Measurements from ENCODE around the gene GPC5. TPM values are rescaled to one million over a fixed set of nuclear protein-coding genes. Genes with fewer than 3 reads are reported as not detected.

GPC5 gene
- total and polyA plus RNA-seq, 2 experiments from 2014 or later = 0.32 TPM; not detected in 1

DNA sequence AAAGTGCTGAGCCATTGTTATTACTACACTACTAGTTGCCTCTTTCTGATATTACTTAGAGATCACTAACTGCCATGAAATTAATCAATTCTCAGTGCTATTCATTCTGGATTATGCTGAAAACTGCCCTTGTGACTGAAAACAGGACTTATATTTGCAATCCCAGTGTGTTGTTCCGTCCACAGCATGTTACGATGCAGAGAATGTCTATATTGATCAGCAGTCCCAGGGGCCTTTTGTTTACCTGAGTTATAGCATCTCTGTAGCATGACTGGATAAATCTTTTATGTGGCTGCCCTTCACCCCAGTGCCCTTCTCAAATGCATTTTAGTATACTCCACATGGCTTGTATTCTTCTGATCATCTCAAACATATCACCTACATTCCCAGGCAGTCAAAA, 251.0 kb downstream of the GPC5 start:
- Histone ChIP-seq H3K9me2 (ENCODE audit: insufficient read depth) (no peaks in the 10 kb centered on the region), H2AFZ (no peak overlapping the region), H3K27me3 (replicated peaks; ENCODE audit: insufficient read depth) (no peaks in the 10 kb centered on the region), H3F3A (ENCODE audit: insufficient read depth) (no peaks in the 10 kb centered on the region), H3K36me3 (ENCODE audit: low read depth) (no peaks in the 10 kb centered on the region), H3K79me2 (ENCODE audit: insufficient read depth) (no peaks in the 10 kb centered on the region), H4K20me1 (ENCODE audit: insufficient read depth) (no peaks in the 10 kb centered on the region), H3K4me2 (ENCODE audit: unreplicated experiment) (no peak overlapping the region), H3K9ac (no peak overlapping the region), H3K4me1 (ENCODE audit: insufficient read depth) (no peaks in the 10 kb centered on the region), H3K27ac (no peak overlapping the region), H3K4me3 (no peak overlapping the region), H3K9me3 (ENCODE audit: low read depth) (no peaks in the 10 kb centered on the region)
- DNase-seq = no peak
- 51 to 54% methylated on average over 2 of the region's 2 CpGs for WGBS, 2 experiments (ENCODE audit: low coverage in 1 of 2, low lambda C conversion rate in 2 of 2, missing lambda C conversion rate in 2 of 2)
- in situ Hi-C loops (cut with MboI) = no loop called here
- TF ChIP-seq EZH2phosphoT487 (IDR thresholded peaks at IDR 0.05; ENCODE audit: insufficient read depth, low read depth) (no peak), EZH2 (IDR thresholded peaks at IDR 0.05; ENCODE audit: insufficient read depth, poor library complexity, severe bottlenecking) (no peak)

DNA sequence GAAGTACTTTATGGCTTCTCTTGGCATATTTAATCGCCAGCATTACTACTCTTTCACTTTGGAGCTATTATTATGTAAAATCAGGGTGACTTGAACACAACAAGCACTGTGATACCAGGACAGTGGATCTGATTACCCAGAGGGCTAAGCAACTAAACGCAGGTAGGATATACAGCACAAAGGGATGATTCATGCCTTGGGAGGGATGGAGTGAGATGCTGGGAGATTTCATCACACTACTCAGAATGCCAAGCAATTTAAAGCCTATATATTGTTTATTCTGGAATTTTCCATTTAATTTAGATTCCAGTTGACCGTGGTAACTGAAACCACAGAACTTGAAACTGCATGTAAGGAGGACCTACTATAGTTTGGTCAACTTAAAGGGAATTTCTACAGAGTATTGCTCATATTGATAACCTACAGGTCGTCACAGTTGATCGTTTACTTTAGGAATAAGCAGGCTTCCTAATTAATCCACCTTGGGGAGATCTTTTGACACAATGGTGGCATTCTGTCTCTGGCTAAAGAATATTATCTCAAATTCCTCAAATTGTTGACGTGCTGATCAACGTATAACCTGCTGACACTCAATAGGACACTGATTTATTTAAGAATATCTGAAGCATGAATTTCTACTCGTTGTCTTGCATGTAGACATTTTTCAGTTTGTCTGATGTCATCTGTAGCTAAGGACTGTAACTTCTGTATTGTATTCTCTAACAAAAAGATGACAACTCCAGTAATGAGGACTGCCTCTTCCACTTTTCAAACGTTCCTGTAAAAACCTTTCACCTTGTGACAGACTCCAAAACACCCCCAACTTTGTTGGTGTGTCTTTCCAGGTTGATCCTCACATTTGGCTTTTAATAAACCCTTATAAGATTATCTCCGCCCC, 254.2 kb downstream of the GPC5 start:
- Histone ChIP-seq H3K4me2 (ENCODE audit: unreplicated experiment) (no peak overlapping the region), H3K27ac (no peak overlapping the region), H3K4me3 (no peak overlapping the region), H3K9ac (no peak overlapping the region), H3K9me2 (ENCODE audit: insufficient read depth) (no peaks in the 10 kb centered on the region), H4K20me1 (ENCODE audit: insufficient read depth) (no peaks in the 10 kb centered on the region), H3K36me3 (ENCODE audit: low read depth) (no peaks in the 10 kb centered on the region), H3F3A (ENCODE audit: insufficient read depth) (no peaks in the 10 kb centered on the region), H3K79me2 (ENCODE audit: insufficient read depth) (no peaks in the 10 kb centered on the region), H3K4me1 (ENCODE audit: insufficient read depth) (no peaks in the 10 kb centered on the region), H3K27me3 (replicated peaks; ENCODE audit: insufficient read depth) (no peaks in the 10 kb centered on the region), H3K9me3 (ENCODE audit: low read depth) (no peaks in the 10 kb centered on the region), H2AFZ (no peak overlapping the region)
- in situ Hi-C loops (cut with MboI) = no loop called here
- DNase-seq = no peak
- WGBS, 2 experiments (ENCODE audit: low coverage in 1 of 2, low lambda C conversion rate in 2 of 2, missing lambda C conversion rate in 2 of 2) = 11 to 13% methylated on average over 10 of the region's 10 CpGs
- TF ChIP-seq EZH2phosphoT487 (IDR thresholded peaks at IDR 0.05; ENCODE audit: insufficient read depth, low read depth) (no peak), EZH2 (IDR thresholded peaks at IDR 0.05; ENCODE audit: insufficient read depth, poor library complexity, severe bottlenecking) (no peak)

DNA sequence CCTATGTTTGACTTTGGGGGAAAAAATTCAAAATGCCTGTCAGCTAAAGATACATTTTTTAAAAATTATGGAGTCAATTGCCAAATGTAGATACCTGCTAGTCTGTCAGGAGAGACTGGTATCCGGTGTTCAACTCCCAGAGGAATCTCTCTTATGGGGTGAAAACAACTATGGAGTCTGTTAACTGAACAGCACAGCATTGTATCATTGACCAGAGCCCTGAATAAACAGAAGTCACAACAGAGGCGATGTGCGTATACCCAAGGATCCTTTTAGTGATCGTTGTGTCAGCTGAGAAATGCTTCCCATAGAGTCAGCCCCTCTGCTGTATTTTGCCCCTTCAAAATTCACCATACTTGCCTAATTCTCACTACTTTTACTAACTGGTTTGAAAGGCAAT, 257.3 kb downstream of the GPC5 start:
- no peaks in the 10 kb centered on the region for H3K9me2 ChIP-seq (ENCODE audit: insufficient read depth)
- H3K9me3 ChIP-seq (ENCODE audit: low read depth) = no peaks in the 10 kb centered on the region
- H3K36me3 ChIP-seq (ENCODE audit: low read depth) = no peaks in the 10 kb centered on the region
- no peak overlapping the region for H3K4me2 ChIP-seq (ENCODE audit: unreplicated experiment)
- H3K79me2 ChIP-seq (ENCODE audit: insufficient read depth) = no peaks in the 10 kb centered on the region
- no peak overlapping the region for H3K27ac ChIP-seq
- DNase-seq = no peak
- H3K4me1 ChIP-seq (ENCODE audit: insufficient read depth) = no peaks in the 10 kb centered on the region
- H3K4me3 ChIP-seq = no peak overlapping the region
- no peak overlapping the region for H2AFZ ChIP-seq
- no peaks in the 10 kb centered on the region for H3F3A ChIP-seq (ENCODE audit: insufficient read depth)
- no peaks in the 10 kb centered on the region for H3K27me3 ChIP-seq (replicated peaks; ENCODE audit: insufficient read depth)
- no peak for TF ChIP-seq EZH2phosphoT487 (IDR thresholded peaks at IDR 0.05; ENCODE audit: insufficient read depth, low read depth)
- no peak for TF ChIP-seq EZH2 (IDR thresholded peaks at IDR 0.05; ENCODE audit: insufficient read depth, poor library complexity, severe bottlenecking)
- no peaks in the 10 kb centered on the region for H4K20me1 ChIP-seq (ENCODE audit: insufficient read depth)
- no peak overlapping the region for H3K9ac ChIP-seq
- in situ Hi-C loops (cut with MboI) = no loop called here
- 43 to 56% methylated on average over 4 of the region's 4 CpGs for WGBS, 2 experiments (ENCODE audit: low coverage in 1 of 2, low lambda C conversion rate in 2 of 2, missing lambda C conversion rate in 2 of 2)

DNA sequence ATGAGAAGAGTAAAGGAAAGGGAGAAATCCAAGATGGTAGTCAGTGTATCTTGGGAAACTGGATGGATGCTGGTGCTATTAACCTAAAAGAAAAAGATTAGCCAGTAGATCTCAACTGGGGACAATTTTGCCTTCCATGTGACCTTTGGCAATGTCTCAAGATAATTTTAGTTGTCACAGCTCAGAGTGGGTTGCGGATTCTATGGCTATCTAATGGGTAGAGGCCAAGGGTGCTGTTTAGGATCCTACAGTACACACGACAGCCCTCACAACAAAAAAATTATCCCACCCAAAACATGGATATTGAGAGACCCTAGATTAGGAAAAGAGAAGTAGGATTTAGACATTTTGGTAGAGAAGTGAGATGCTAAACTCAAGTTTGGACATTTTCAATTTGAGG, 258.9 kb downstream of the GPC5 start:
- Histone ChIP-seq H3K79me2 (ENCODE audit: insufficient read depth) (no peaks in the 10 kb centered on the region), H4K20me1 (ENCODE audit: insufficient read depth) (no peaks in the 10 kb centered on the region), H3K9me3 (ENCODE audit: low read depth) (no peaks in the 10 kb centered on the region), H3F3A (ENCODE audit: insufficient read depth) (no peaks in the 10 kb centered on the region), H3K36me3 (ENCODE audit: low read depth) (no peaks in the 10 kb centered on the region), H3K4me2 (ENCODE audit: unreplicated experiment) (no peak overlapping the region), H3K4me1 (ENCODE audit: insufficient read depth) (no peaks in the 10 kb centered on the region), H3K9ac (no peak overlapping the region), H3K27me3 (replicated peaks; ENCODE audit: insufficient read depth) (no peaks in the 10 kb centered on the region), H3K27ac (no peak overlapping the region), H3K4me3 (no peak overlapping the region), H3K9me2 (ENCODE audit: insufficient read depth) (no peaks in the 10 kb centered on the region), H2AFZ (no peak overlapping the region)
- in situ Hi-C loops (cut with MboI) = no loop called here
- WGBS, 2 experiments (ENCODE audit: low coverage in 1 of 2, low lambda C conversion rate in 2 of 2, missing lambda C conversion rate in 2 of 2) = 19 to 23% methylated on average over 2 of the region's 2 CpGs
- no peak for DNase-seq
- TF ChIP-seq EZH2 (IDR thresholded peaks at IDR 0.05; ENCODE audit: insufficient read depth, poor library complexity, severe bottlenecking) = no peak
- TF ChIP-seq EZH2phosphoT487 (IDR thresholded peaks at IDR 0.05; ENCODE audit: insufficient read depth, low read depth) = no peak

Measured in GM23248 (cell line).